ENCODE data around the gene ZBTB45. TPM values are rescaled to one million over a fixed set of nuclear protein-coding genes. Genes with fewer than 3 reads are reported as not detected.

The ZBTB45 gene
- total and polyA plus RNA-seq, 9 of the 15 experiments (the other 6 are each of a cell fraction or from before 2014, with no cell fraction given) = 0.08 to 16.1 (median 1.8) TPM

- TF ChIP-seq UBTF (IDR thresholded peaks at IDR 0.05; ENCODE audit: borderline replicate concordance in 1 of 2, low read depth in 2 of 2, low read length in 2 of 2) = 0 out of 4 replicates have a peak, but pooled peaks of 1 of the 2 experiments have one; percentile 31
- TF ChIP-seq ZBTB11 (CRISPR knock-in tag; IDR thresholded peaks at IDR 0.05) = peak in 1 of 3 experiments; percentile 83; a peak in 2 of 6 replicates
- peak; percentile 92 for TF ChIP-seq REST (IDR thresholded peaks at IDR 0.05; ENCODE audit: borderline replicate concordance)
- no peak for TF ChIP-seq REST (CRISPR knock-in tag; IDR thresholded peaks at IDR 0.05; ENCODE audit: low read depth)
- peak; percentile 94 for TF ChIP-seq SAP30 (IDR thresholded peaks at IDR 0.05; ENCODE audit: borderline replicate concordance, insufficient read depth, low read depth, low read length, poor library complexity, severe bottlenecking)
- peak; percentile 86 for TF ChIP-seq BMI1 (IDR thresholded peaks at IDR 0.05; ENCODE audit: low read length)
- TF ChIP-seq CTBP1 (IDR thresholded peaks at IDR 0.05; ENCODE audit: borderline replicate concordance) = peak; percentile 24; the same call in 1 of the 2 replicates
- peak; percentile 26 for TF ChIP-seq MEIS2 (IDR thresholded peaks at IDR 0.05; ENCODE audit: partially characterized antibody)
- TF ChIP-seq TAL1 (IDR thresholded peaks at IDR 0.05) = no peak
- TF ChIP-seq CHD1 (IDR thresholded peaks at IDR 0.05; ENCODE audit: low read length) = no peak
Observed at GRCh38 chr19:58466760-58467589, 52.6 kb downstream of the ZBTB45 start, which contains the start of gene ZNF324 (continued).

All from K562 (cell line).